NCI-H2029 treated with DMSO at 0.1 percent for 48 hours (cell line): Measurements from ENCODE around the gene WFIKKN1.
"Not testable (repeated sequence)": the region's sequence is repeated elsewhere in the genome, so short reads cannot be mapped to it uniquely, and the experiment has no call there.

Experiments used
- DNase-seq: peaks from one replicate; lab custom pipeline; 2025; lab: John Stamatoyannopoulos, UW

The WFIKKN1 gene

DNA sequence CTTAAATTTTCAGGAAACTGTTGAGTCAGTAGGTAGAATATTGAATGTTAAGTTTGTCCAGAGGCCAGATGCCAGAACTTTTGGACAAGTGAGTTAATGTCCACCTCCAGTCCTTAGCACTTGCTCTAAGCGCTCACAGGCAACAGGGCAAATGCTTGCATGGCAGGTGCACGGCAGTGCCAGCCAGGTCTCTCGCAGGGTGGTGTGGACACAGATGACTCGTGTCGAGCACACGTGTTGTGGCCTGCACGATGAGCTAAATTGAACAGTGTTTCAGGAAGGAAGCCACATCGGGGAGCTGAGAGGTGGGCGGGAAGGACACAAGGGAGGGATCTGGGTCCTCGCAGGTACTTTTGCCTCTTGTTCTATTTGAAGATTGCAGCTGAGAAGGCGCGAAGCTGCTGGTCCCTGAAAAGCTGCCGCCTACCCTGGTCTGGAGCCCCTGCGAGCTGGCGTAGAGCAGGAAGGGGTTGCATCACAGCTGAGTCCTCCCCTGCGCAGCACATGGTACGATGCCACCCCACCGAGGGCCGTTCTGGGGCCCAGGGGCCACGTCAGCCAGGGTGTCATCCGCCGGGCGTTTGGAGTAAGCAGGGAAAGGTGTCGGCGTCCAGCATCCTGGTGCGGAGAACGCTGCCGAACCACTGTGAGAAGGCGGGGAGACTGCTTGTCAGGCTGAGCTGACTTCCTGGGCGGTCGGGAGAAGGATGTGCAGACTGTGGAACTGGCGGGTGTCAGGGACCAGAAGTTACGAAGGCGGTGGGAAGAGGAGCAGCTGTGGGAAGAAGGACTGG lies 34.6 kb upstream of the WFIKKN1 start:
- DNase-seq = no peak

DNA sequence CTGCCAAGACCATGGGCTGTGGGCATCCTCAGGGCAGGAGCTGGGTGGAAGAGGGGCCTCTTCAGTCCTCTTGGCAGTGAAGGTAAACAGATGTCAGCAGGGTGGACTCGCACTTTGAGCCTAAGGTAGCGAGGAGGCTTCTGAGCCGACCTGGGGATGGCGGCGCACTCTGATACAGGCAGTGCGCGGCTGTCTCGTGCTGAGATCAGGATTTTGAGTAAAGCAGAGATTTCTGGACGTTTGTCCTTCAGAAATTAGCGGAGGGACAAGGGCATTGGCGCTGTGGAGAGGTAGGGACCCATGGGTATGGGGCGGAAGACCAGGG lies 34.1 kb upstream of the WFIKKN1 start:
- no peak for DNase-seq

DNA sequence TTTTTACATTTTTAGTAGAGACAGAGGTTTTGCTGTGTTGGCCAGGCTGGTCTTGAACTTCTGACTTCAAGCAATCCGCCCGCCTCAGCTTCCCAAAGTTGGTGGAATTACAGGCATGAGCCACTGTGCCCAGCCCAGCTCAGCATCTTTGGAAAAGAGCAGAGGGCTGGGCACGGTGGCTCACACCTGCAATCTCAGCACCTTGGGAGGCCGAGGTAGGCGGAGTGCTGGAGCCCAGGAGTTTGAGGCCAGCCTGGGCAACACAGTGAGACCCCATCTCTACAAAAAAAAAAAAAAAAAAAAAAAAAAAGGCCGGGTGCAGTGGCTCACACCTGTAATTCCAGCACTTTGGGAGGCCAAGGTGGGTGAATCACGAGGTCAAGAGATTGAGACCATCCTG lies 33.1 kb upstream of the WFIKKN1 start:
- not testable (repeated sequence) for DNase-seq

DNA sequence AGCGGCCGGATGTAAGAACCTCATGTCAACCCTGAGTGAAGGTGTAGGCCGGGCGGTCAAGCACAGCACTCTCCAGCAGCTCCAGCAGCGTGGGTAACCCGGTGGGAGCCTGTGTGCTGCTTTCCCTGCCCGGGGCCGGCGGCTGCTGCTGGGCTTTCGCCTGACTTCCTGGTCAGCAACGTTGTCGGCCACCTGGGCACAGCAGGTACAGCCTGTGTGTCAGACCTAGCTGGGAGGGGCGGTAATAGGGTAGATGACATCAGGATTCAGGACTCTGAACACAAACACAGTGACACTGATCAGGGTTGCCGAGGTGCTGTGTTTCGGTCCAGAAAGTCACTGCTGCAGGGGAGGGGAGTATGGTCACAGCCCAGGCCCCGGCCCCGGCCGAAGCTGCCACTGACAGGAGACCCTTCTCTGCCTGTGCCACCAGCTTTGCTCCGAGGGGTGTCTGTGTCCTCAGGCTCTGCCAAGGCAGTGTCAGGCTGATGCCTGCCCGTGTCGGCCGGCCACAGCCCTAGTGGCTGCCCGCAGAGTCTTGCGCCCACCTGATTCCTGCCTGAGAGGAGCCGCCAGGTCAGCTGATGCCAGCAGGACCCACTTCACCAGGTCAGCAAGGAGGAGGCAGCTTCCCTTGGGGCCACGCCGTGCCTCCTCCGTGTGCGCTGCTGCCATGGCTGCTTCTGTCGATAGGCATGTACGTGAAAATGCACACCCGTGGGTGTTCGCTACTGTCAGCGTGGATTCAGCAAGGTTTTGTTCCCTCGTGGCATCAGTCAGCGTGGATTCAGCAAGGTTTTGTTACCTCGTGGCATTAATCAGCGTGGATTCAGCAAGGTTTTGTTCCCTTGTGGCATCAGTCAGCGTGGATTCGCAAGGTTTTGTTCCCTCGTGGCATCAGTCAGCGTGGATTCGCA lies 31.7 kb upstream of the WFIKKN1 start:
- DNase-seq = no peak

DNA sequence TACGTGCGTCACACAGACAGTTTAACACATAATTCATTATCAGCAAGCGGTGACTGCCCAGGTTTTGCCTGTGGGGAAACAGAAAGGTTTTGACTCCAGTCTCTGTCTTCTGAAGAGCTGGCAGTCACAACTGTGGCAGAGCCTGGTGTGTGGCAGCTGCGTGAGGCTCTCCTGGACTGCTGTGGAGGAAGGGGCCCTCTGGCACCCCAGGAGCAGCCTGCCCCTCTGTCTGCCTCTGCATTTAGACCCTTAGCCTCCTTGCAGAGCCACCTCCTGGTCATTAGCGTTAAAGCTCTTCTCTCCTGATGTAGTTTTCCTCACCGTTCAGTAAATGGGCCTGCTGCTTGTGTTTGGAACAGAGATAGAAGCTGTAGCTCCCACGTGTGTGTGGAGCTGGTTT lies 30.0 kb upstream of the WFIKKN1 start:
- DNase-seq = no peak

DNA sequence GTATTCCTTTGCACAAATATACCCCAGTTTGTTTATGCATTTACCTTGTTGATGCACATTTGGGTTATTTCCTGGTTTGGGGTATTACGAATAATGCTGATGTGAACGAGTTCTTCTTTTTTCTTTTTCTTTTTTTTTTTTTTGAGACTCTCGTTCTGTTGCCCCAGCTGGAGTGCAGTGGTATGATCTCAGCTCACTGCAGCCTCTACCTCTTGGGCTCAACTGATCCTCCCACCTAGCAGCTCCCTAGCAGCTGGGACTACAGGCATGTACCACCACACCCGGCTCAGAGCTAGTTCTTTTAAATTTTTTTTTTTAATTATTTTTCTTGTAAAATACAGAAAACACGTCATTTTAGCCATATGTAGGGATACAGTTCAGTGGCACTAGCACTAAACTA lies 26.9 kb upstream of the WFIKKN1 start:
- DNase-seq = no peak

DNA sequence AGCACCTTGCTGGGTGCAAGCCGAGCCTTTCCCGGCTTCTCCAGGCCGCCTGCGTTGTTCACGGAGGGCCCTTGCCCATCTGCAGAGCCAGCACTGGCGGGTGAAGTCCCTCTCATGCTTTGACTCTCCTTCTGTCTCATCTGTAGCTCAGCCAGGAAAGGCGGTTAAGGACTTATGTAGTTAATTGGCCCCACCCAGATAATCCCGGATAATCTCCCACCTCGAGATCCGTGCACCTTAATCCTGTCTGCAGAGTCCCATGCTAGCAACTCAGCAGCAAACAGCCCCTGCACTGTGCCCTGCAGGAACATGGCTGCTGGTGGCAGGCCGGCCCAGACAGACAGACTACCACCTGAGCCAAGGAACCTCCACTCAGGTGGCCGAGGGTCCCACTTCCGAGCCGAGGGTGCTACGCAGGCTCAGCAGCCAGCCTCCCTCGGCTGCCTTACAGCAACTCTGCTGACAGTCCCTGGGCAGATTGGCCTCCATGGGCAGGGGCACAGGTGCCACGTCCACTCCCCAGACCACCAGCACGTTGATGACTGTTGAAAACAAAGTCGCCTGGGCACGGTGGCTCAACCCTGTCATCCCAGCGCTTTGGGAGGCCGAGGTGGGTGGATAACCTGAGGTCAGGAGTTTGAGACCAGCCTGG lies 24.0 kb upstream of the WFIKKN1 start:
- DNase-seq = no peak

DNA sequence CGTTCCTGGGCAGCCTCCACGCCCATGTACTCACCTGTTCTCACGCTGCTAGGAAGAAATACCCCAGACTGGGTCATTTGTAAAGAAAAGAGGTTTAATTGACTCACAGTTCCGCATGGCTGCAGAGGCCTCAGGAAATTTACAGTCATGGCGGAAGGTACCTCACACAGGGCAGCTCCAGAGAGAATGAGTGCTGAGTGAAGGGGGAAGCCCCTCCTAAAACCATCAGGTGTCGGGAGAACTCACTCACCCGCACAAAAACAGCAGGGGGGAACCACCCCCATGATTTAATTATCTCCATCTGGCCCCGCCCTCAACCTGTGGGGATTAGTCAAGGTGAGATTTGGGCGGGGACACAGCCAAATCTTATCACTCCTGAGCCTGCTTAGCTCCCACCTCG lies 22.8 kb upstream of the WFIKKN1 start:
- DNase-seq = no peak

DNA sequence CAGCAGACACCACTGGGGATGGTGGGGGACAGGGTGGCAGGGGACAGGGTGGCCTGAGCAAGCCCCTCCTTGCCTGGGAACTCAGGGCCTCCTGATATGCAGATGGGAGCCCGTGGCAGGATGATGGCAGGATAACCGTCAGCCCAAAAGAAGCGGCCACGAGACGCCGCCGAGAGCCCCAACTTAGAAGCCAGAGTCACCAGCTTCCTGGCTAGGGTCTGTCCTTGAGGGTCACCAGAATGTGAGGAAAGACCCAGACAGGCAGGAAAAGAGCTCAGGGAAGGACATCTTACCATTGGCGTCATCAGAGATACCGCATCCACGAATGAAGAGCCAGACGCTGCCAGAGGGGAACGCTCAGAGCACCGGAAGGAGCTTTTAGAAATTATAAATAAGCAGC lies 21.5 kb upstream of the WFIKKN1 start:
- DNase-seq = no peak

DNA sequence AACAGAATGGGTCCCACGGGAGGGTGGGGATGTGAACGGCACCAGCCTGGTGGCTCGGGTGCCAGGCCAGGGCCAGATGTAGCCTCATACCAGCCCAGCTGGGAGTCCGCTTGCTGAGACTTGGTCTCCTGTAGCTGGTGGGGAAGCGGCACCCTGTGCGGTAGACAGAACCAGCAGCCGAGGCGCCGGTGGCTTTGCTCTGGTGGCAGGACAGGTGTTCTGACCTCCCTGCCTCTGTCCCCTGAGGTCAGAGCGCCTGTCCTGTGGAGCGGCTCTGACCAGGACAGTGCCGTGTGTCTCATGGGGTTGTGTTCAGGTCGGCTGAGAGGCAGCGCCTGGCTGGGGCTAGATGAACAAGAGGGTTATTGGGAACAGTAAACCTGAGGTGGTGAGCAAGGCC lies 20.8 kb upstream of the WFIKKN1 start:
- no peak for DNase-seq

DNA sequence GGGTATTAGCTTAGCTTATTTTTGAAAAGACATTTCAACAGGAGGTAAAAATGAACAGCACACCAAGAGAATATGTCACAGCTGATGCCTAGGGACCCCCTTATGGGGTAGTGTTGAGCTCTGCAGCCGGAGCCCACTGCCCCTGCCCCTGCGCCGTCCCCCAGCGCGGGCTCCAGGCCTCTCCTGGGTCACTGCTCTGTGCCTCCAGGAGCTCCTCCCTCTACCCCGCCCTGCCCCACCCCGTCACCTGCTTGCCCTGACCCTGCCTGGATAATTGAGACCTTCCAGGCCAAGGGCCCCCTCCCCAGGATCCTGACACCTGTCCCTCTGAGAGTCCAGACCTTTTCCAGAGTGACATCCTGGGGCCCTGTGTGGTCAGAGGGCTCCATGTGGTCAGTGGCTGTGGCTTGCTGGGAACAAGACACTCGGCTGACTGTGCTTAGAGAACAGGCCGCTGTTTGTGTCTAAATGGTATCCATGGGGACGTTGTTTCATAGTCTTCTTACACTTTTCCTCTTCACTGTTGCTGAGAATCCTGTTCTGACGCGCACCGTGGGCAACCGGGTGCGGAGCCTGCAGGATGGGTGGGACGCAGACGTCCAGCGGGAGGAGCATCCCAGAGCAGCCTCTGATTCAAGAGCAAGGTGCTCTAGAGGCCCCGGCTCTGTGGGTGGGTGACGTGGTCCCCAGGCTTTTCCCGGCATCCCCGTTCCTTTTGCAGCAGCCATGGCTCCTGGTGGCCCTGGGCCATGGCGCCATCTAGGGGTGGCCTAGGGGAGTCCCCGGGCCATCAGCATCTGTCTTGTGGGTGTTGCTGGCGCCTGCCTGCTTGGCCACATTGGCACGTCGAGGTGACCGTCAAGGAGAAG lies 20.0 kb upstream of the WFIKKN1 start:
- DNase-seq = no peak

DNA sequence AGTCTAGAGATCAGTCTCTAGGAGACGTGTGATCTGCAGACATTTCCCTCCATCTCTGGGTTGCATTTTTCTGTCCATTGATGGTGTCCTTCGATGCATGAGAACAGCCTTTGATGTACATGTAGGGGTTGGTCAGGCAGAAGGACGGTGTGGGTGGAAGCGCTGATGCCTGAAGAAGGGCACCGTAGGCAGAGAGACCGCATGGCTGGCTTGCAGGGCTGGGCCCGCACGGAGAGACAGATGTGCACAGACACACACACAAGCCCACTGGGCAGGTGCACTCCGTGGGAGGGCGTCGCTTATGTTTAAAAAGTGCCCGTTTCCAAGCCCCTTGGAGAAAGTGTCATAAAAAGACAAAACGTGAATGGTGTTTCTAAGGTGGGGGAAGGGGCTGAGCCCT lies 15.7 kb upstream of the WFIKKN1 start:
- no peak for DNase-seq

DNA sequence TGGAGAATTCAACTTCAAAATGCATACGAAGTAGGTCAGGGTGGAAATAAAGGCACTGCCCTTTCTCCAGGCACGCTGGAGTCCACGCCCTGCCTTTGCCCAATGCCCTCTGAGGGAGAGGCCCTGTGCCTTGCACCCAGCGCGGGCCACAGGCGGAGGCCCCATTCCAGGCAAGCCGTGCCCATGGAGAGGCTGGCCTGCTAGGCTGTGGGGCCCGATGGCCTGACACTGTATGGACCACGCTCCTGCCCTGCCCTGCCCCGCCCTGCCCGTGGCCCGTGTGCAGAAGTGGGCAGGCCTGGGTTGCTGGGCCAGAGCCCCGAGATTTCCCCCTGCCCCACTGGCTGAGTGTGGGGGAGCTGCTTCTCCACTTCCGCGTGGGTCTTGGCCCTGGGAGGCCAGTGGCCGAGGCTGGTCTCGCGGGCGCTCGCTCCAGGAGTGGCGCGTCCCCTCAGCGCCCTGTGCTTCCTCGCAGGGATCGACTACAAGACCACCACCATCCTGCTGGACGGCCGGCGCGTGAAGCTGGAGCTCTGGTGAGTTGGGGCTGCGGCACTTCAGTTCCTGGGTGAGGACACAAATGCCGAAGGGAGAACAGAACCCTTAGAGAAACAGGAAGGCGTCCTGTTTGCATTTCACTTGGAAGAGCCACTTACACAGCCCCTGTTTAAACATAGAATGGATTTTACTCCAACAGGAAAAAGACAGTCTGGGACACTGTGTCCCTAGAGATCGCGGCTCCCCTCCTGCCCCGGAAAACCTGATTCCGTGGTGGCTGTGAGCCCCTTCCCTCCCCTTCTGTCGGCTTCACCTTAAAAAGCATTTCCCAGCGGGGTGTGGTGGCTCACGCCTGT lies 13.8 kb upstream of the WFIKKN1 start:
- peak; percentile 75 for DNase-seq

DNA sequence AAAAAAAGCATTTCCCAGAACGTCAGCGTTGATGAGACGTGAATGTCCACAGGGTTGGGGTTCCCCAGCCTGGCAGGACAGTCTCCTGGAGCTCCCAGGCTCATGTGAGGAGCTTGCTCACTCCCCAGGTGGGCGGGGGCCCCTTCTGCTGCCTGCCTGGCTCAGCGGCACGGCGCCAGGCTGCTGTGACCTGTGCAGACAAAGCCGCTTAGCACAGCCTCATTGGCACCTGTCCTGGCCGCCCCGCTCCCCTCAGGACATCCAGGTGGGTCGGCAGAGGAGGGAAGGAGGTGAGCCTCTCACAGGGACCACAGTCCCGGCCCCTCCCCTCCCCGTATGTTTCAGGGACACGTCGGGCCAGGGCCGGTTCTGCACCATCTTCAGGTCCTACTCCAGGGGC lies 12.9 kb upstream of the WFIKKN1 start:
- no peak for DNase-seq

DNA sequence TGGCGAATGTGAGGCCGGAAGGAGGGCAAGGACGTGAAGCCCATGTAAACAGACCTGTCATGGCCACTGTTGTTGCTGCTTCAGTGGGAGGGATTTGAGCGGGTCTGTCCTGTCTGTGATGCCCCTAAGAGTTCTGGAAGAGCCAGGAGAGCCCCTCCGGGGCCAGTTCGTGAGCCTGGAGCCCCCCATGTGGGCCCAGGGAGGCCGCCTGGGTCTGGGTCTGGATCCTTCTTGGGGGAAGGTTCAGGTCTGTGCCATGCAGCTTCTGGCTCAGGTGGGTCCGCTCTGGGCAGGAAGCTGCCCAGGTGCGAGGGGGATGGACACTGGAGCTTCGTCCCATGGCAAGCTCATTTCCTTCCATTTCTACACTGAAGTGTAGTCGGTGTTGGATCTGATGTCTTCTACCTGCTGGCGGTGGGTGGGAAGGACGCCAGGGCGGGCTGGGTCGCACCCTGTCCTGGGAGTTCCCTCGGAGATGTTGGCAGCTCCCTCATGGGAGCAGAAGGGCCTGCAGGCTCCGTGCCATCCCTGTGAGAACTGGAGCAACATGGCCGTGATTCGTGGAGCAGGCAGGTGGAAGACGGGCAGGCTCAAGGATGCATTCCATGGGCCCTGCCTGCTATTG lies 11.2 kb upstream of the WFIKKN1 start:
- no peak for DNase-seq

DNA sequence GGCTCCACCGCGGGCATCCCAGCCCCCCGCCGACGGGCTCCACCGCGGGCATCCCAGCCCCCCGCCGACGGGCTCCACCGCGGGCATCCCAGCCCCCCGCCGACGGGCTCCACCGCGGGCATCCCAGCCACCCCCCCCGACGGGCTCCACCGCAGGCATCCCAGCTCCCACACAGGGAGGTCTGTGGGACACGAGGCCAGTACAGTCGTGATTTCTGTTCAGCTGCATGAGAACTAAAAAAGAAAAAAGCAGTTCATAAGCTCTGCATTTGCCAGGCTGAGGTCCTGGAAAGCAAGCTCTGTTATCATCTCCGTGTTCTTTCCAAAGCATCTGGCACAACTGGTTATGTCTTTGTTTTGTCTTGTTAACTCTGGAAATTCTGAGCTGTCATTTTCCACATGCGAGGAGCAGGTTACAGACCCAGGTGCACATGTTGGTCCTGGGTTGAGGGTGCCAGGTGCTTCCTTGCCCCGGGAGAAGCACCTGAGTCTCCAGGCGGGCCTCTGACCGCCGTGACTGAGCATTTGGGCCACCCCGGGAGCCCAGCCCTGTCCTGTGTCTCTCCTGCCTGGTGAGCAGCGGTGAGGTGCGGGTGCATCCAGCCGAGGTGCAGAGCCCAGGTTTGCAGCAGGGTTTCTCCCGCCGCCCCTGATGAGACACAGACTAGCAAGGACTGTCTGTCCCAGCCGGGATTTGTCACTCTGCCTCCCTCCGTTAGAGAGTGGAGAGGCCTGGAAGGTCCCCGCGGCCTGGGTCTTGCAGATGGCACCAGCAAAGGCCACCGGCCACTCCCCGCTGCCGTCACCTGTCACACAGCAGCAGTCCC lies 9.9 kb upstream of the WFIKKN1 start:
- DNase-seq = no peak

DNA sequence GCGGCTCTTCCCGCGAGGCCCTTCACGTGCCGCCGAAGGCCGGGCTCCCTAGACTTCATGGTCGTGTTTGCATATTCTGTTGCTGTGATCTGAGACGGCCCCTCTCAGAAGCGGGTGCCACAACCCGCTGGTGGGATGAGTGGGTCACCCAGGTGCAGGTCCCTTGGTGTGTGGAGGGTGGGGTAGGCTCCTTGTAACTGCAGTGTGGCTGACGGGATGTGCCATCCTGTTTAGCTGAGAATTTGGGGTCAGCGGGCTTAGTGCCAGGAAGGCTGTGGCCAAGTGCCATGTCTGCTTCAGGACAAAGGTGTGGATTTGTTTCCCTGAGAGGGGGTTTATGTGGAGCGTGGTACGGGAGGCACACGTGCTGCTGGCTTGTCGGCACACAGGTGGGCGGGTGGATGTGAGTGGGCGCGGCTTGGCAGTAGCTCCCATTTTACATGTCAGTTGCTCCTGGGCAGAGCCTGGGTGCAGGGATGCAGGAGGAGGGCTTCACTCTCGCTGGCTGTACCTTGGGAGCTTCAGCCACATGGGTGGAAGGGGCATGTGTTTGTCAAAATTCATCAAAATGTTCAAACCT lies 9.2 kb upstream of the WFIKKN1 start:
- peak; percentile 17 for DNase-seq

DNA sequence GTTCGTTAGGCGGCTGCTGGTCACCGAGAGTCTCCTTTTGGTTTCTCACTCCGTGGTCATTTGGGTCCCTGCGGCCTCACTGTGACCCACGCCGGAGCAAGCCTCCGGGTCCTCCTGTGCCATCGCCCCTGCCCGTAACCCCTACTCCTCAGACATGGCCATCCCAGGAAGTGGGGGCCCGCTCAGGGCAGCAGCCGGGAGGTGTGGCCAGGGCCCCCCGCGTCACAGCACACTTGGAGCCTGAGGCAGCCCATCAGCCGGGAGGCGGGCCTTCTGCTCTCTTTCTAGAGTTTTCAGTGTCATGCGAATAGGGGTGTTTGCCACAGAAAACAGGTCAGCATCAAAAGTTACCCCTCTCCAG lies 7.9 kb upstream of the WFIKKN1 start:
- no peak for DNase-seq

DNA sequence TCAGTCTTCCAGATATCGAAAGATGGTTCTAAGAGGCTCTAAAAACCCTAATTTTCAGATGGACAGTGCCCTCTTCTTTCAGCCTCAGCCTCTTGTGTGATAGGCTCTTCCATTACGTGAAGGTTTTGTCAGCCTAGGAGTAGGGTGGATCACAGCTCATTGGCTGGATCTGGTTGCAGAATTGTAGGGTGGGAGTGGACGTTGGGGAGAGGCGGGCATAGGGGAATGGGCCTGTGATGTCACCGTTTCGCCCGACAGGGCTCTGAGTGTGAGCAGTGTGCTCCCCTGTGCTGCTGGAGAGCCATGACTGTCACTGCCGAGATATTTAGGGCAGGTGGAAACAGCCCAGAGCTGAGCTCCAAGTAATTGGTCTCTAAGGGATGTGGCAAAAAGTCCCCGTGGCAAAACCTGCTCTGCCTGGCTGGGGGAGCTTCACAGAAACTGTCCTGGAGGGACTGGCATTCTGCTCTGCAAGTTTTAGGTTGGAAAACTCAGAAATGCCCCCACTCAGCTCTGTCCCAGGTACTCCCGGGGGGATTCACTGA lies 6.2 kb upstream of the WFIKKN1 start:
- no peak for DNase-seq
